LNCAP (cell line): ENCODE measurements around the gene LYPD1.

ENCODE experiments used
- CTCF ChIP-seq: fragments of 450-650 bp; IDR thresholded peaks from 2 replicates; pipeline ENCODE4 v1.5.1; 2017; ENCODE audit warnings: mild to moderate bottlenecking

Gene LYPD1

GRCh38 chr2:132595186-132595585, 74.8 kb downstream of the LYPD1 start:
- no peak for TF ChIP-seq CTCF
